ENCODE measurements around the gene KRTAP1-4.
"Not testable (repeated sequence)": the region's sequence is repeated elsewhere in the genome, so short reads cannot be mapped to it uniquely, and the experiment has no call there.

KRTAP1-4 gene

DNA sequence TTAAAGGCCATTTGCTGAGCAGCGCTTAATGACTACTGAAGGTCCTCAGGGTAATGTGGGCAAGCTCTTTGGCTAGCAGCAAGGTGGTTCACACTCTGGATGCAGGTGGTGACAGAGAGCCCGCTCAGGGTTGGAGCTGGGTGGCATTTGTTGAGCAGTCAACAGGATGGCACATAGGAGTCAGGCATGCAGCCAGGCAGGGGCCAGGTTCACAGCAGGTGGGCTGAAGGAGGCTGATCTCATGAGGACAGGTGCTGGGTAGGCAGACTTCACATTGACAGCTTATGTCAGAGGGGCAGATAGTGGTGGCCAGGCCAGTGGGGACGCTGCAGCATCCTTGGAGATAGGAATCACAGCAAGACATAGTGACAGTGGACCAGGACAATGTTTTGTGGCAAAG lies 25.6 kb downstream of the KRTAP1-4 start:
- no peak overlapping the region for H3K9ac ChIP-seq (ENCODE audit: low read depth, low read length)
- H3K36me3 ChIP-seq (ENCODE audit: insufficient read depth, low read length): no peaks in the 10 kb centered on the region; the same call in 1 of the 2 replicates
- H3K9me3 ChIP-seq (ENCODE audit: control insufficient read depth, insufficient read depth, low read length): no peaks in the 10 kb centered on the region
- H3K4me1 ChIP-seq (ENCODE audit: insufficient read depth, low read length): peaks cover 8% of the 10 kb centered on the region

GRCh38 chr17:41003926-41004325 lies 26.1 kb downstream of the KRTAP1-4 start:
- Histone ChIP-seq H3K4me1 (ENCODE audit: insufficient read depth, low read length) (peaks cover 3% of the 10 kb centered on the region; the same call in 1 of the 2 replicates), H3K36me3 (ENCODE audit: insufficient read depth, low read length) (no peaks in the 10 kb centered on the region; the same call in 1 of the 2 replicates), H3K9ac (ENCODE audit: low read depth, low read length) (no peak overlapping the region)

DNA sequence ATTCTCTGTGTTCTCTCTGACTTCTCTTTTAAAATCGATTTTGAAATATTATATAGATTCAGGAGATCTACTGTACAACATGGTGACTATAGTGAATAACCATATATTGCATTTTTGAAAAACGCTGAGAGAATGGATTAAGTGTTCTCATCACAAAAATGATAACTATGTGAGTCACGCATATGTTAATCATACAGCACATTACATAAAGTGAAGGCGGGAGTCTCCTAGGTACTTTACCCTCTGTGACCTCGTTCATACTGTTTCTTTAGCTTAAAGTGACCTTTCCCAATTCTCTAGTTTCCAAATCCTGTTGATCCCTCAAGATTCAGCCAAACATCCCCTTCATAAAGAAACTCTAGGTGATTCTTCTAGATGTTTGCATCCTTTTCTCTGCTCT lies 27.2 kb downstream of the KRTAP1-4 start:
- Histone ChIP-seq H3K9me3 (ENCODE audit: control insufficient read depth, insufficient read depth, low read length) (no peaks in the 10 kb centered on the region), H3K4me1 (ENCODE audit: insufficient read depth, low read length) (no peaks in the 10 kb centered on the region), H3K36me3 (ENCODE audit: insufficient read depth, low read length) (no peaks in the 10 kb centered on the region; the same call in 1 of the 2 replicates), H3K9ac (ENCODE audit: low read depth, low read length) (no peak overlapping the region)

More at GRCh38 chr17:41003926-41004325, 26.1 kb downstream of the KRTAP1-4 start:
- H3K9me3 ChIP-seq (ENCODE audit: control insufficient read depth, insufficient read depth, low read length): no peaks in the 10 kb centered on the region

- no peaks in the 10 kb centered on the region for H3K9me3 ChIP-seq (ENCODE audit: control insufficient read depth, insufficient read depth, low read length)
- H3K9ac ChIP-seq (ENCODE audit: low read depth, low read length): no peak overlapping the region
- H3K4me1 ChIP-seq (ENCODE audit: insufficient read depth, low read length): no peaks in the 10 kb centered on the region
These were observed 28.2 kb downstream of the KRTAP1-4 start for GRCh38 chr17:41001795-41002194.

GRCh38 chr17:40999563-40999962 lies 30.4 kb downstream of the KRTAP1-4 start, which contains the start of gene KRTAP3-2:
TSS of gene KRTAP3-2 (minus strand) at chr17:40999906. CDS start at chr17:40999853, 53 bp downstream.
- H3K36me3 ChIP-seq (ENCODE audit: insufficient read depth, low read length); H3K4me1 ChIP-seq (ENCODE audit: insufficient read depth, low read length); H3K9me3 ChIP-seq (ENCODE audit: control insufficient read depth, insufficient read depth, low read length); H3K9ac ChIP-seq (ENCODE audit: low read depth, low read length): not testable (repeated sequence)

More at GRCh38 chr17:41001795-41002194, 28.2 kb downstream of the KRTAP1-4 start:
- H3K36me3 ChIP-seq (ENCODE audit: insufficient read depth, low read length): no peaks in the 10 kb centered on the region; the same call in 1 of the 2 replicates

DNA sequence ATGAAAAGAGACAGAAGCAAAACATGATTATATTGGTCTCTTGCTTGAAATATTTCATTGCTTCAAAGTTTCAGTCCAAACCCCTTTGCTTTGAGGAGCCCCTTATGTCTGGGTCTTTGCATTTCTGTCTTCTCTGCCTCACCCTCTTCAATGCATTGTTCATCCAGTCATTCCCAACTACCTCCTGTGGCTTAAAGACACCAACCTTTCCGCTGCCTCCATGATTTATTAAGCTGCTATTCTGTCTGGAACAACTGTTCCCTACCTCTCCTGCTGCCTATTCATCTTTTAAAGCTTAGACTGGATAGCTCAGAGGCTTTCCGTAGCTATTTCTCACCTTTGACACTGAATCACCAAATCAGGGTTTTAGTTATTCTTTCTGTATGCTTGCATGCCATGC lies 32.6 kb downstream of the KRTAP1-4 start:
- Histone ChIP-seq H3K9ac (ENCODE audit: low read depth, low read length) (no peak overlapping the region), H3K9me3 (ENCODE audit: control insufficient read depth, insufficient read depth, low read length) (no peaks in the 10 kb centered on the region), H3K36me3 (ENCODE audit: insufficient read depth, low read length) (no peaks in the 10 kb centered on the region), H3K4me1 (ENCODE audit: insufficient read depth, low read length) (no peaks in the 10 kb centered on the region)

DNA sequence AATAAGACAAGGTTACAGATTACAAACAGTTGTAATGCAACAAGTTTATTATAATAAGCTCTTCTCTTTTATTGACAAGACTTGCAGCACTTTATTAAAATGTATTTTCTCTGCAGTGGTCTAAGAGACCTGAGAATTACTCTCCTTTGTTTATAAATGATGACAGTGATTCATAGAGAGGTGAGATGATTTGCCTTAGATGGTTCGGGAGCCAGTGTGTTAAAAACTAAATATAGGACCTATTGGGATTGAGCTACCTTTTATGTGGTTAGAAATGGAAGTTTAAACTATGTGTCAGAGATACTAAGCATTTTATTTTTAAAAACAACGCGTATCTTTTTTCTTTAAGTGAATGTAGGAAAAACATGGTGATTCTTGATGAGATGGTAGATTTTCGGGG lies 33.2 kb downstream of the KRTAP1-4 start:
- no peaks in the 10 kb centered on the region for H3K4me1 ChIP-seq (ENCODE audit: insufficient read depth, low read length)
- no peak overlapping the region for H3K9ac ChIP-seq (ENCODE audit: low read depth, low read length)
- no peaks in the 10 kb centered on the region for H3K9me3 ChIP-seq (ENCODE audit: control insufficient read depth, insufficient read depth, low read length)
- H3K36me3 ChIP-seq (ENCODE audit: insufficient read depth, low read length): no peaks in the 10 kb centered on the region

DNA sequence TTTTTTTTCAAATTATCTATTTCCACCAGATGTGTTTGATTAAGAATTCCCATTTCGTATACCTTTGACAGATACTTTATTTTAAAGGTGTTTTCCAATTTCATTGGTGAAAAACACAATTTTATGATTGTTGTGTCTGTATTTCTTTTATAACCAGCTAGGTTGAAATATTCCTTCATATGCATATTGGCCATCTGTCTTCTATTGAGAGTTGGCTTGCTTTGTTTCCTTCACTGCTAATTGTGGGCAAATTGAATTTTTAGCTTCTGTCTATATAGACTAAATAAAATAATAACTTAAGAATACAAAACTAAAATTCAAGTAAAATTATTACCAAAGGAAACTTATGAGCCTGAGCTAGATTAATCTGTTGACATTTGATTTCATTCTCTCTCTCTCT lies 34.9 kb downstream of the KRTAP1-4 start:
- H3K36me3 ChIP-seq (ENCODE audit: insufficient read depth, low read length): no peaks in the 10 kb centered on the region
- no peaks in the 10 kb centered on the region for H3K9me3 ChIP-seq (ENCODE audit: control insufficient read depth, insufficient read depth, low read length)
- H3K9ac ChIP-seq (ENCODE audit: low read depth, low read length): no peak overlapping the region
- H3K4me1 ChIP-seq (ENCODE audit: insufficient read depth, low read length): no peaks in the 10 kb centered on the region

DNA sequence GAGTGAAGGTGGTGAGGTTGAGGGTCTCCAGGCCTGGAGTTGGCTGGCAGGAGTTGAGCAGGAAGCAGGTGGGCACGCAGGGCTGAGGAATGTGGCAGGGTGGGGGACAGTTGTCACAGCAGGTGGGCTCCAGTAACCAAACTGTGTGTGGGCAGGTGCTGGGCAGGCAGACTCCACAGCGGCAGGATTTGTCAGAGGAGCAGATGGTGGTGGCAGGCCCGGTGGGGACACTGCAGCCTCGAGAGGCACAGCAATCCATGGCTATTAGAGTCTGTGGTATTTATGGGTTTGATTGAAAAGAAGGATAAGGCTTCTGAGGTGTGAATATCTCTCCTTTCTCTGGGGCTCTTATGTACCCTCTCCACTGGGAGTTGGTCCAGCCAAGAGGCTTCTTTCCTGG lies 36.2 kb downstream of the KRTAP1-4 start, which contains the start of gene KRTAP3-3:
Gene KRTAP3-3 (minus strand): TSS at position 326 of the 400 bp plus-strand sequence. CDS start 67 bp downstream, at position 259.
- Histone ChIP-seq H3K9me3 (ENCODE audit: control insufficient read depth, insufficient read depth, low read length) (no peaks in the 10 kb centered on the region), H3K4me1 (ENCODE audit: insufficient read depth, low read length) (no peaks in the 10 kb centered on the region), H3K36me3 (ENCODE audit: insufficient read depth, low read length) (no peaks in the 10 kb centered on the region)

DNA sequence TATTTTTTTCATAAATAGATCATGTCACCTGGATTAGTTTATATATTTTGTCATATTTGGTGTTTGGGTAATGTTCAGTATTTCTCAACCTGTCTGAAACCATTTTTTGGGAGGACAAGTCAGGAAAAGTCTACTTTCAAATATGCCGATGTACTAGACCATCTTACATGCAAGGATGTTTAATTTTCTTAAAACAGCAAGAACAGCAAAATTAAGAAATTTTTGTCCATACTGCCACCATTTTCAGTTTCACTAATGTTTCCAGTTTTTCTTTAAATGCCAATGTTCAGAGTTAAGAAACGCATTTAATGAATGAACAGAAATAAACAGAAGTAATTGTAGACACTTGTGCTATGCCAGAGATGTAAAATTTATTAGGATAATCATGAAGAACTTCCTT lies 36.9 kb downstream of the KRTAP1-4 start:
- H3K9ac ChIP-seq (ENCODE audit: low read depth, low read length): no peak overlapping the region
- no peaks in the 10 kb centered on the region for H3K9me3 ChIP-seq (ENCODE audit: control insufficient read depth, insufficient read depth, low read length)
- H3K4me1 ChIP-seq (ENCODE audit: insufficient read depth, low read length): no peaks in the 10 kb centered on the region
- H3K36me3 ChIP-seq (ENCODE audit: insufficient read depth, low read length): no peaks in the 10 kb centered on the region

More for the DNA sequence above, 36.2 kb downstream of the KRTAP1-4 start, which contains the start of gene KRTAP3-3:
- H3K9ac ChIP-seq (ENCODE audit: low read depth, low read length): no peak within 1 kb of the TSS

DNA sequence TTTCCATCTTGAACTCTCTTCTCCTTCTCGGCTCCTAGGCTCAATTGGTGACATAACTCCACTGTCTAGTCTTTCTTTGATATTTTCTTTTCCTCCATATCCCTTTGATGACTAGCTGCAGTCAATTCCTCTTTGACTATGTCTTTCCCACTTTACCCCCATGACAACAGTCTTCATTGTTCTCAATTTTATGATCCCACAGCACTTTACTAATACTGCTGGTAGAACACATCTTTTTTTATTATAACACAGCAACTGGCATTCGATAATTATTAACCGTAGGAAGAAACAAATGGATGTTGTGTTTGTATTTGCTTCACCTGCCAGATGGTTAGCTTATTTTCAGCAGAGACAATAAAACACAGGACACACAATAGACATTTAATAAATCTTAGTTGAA lies 37.3 kb downstream of the KRTAP1-4 start:
- Histone ChIP-seq H3K9ac (ENCODE audit: low read depth, low read length) (no peak overlapping the region), H3K4me1 (ENCODE audit: insufficient read depth, low read length) (no peaks in the 10 kb centered on the region), H3K9me3 (ENCODE audit: control insufficient read depth, insufficient read depth, low read length) (no peaks in the 10 kb centered on the region)

GRCh38 chr17:40986920-40987319 lies 43.1 kb downstream of the KRTAP1-4 start:
- Histone ChIP-seq H3K36me3 (ENCODE audit: insufficient read depth, low read length) (no peaks in the 10 kb centered on the region), H3K4me1 (ENCODE audit: insufficient read depth, low read length) (no peaks in the 10 kb centered on the region), H3K9ac (ENCODE audit: low read depth, low read length) (no peak overlapping the region), H3K9me3 (ENCODE audit: control insufficient read depth, insufficient read depth, low read length) (no peaks in the 10 kb centered on the region)

More for the DNA sequence above, 37.3 kb downstream of the KRTAP1-4 start:
- no peaks in the 10 kb centered on the region for H3K36me3 ChIP-seq (ENCODE audit: insufficient read depth, low read length)

DNA sequence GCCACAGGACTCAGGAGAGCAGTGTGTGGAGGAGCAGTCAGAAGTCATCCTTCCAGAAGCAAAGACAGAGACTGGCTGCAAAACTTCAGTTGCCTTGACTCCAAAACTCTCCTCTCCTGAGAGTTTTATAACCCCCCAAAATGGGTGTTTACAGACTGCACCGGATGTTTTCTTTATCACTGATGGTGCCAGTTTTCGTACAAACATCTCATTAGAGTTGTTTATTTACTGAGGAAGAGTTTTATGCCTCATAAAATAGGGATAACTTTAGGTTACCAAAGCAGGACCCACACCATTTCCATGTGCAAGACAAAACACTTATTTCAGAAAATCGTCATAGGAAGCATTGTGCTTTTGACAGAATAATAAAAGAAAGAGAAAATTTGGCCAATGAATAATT lies 45.8 kb downstream of the KRTAP1-4 start, which contains the start of gene KRT40:
Gene KRT40 (minus strand): TSS at position 101 of the 400 bp plus-strand sequence. CDS start 53 bp downstream, at position 48.
- Histone ChIP-seq H3K4me1 (ENCODE audit: insufficient read depth, low read length) (peaks cover 8% of the 10 kb centered on the region; the same call in 1 of the 2 replicates), H3K36me3 (ENCODE audit: insufficient read depth, low read length) (no peaks in the 10 kb centered on the region), H3K9ac (ENCODE audit: low read depth, low read length) (no peak within 1 kb of the TSS), H3K9me3 (ENCODE audit: control insufficient read depth, insufficient read depth, low read length) (no peaks in the 10 kb centered on the region)

DNA sequence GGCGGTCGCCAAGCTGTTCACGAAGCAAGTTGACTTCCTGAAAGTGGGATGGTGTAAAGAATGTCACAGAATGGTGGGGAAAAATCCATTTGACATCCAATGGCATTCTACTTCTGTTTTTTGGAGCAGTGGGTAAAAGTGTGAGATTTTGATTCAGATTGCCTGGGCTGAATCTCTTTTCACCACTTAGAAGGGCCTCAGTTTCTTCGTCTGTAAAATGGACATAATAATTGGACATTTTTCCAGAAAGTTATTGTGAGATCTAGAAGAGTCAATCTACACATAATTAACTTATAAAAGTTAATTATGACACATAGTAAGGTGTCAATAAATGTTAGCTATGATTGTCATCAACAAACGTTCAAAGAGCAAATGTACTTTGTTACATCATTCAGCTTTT lies 48.9 kb downstream of the KRTAP1-4 start:
- Histone ChIP-seq H3K4me1 (ENCODE audit: insufficient read depth, low read length) (peaks cover 8% of the 10 kb centered on the region; the same call in 1 of the 2 replicates), H3K9ac (ENCODE audit: low read depth, low read length) (no peak overlapping the region), H3K36me3 (ENCODE audit: insufficient read depth, low read length) (no peaks in the 10 kb centered on the region), H3K9me3 (ENCODE audit: control insufficient read depth, insufficient read depth, low read length) (no peaks in the 10 kb centered on the region)

DNA sequence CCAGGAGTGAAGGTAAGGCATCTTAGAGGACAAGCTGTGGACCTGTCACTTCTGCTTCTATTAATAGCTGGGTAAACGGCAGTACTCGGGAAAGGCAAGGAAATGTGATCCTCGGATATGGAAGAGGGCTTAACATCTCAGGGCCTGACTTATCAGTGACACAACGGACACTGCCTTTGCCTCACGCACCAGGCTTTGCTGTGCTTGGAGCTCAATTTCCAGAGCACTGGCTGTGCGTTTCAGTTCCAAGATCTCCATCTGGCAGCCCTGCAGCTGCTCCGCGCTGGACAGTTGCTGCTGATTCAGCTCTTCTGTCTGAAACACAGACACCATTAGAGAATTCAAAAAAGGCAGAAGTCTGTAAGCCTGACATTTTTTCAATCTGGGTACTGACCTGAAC lies 49.4 kb downstream of the KRTAP1-4 start:
- Histone ChIP-seq H3K4me1 (ENCODE audit: insufficient read depth, low read length) (peaks cover 8% of the 10 kb centered on the region; the same call in 1 of the 2 replicates), H3K9ac (ENCODE audit: low read depth, low read length) (no peak overlapping the region), H3K9me3 (ENCODE audit: control insufficient read depth, insufficient read depth, low read length) (no peaks in the 10 kb centered on the region), H3K36me3 (ENCODE audit: insufficient read depth, low read length) (no peaks in the 10 kb centered on the region)

All from ES-I3 (cell line).